Measurements from ENCODE around the gene LRRC38.

Gene LRRC38

DNA sequence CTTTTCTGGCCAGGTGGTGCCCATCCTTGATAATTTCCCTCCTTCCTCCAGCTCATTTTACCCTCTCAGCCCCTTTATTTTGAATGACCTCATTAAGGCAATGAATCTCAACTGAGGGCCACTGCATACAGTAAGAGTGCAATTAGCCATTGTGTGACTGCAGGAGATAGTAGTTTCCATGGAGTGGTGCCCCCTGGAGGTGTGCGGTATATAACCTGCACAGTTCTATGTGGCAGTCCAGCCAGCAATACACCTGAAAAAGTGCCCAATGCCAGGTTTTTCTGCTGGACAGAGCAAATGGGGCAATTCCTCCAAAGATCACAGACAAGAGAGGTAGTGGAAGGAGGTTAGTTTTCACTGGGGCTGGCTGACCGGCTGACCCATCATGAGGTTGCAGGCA, 25.9 kb upstream of the LRRC38 start:
- no peak overlapping the region for H3K4me3 ChIP-seq (ENCODE audit: low read depth, low read length)
- TF ChIP-seq, protein P1, sequence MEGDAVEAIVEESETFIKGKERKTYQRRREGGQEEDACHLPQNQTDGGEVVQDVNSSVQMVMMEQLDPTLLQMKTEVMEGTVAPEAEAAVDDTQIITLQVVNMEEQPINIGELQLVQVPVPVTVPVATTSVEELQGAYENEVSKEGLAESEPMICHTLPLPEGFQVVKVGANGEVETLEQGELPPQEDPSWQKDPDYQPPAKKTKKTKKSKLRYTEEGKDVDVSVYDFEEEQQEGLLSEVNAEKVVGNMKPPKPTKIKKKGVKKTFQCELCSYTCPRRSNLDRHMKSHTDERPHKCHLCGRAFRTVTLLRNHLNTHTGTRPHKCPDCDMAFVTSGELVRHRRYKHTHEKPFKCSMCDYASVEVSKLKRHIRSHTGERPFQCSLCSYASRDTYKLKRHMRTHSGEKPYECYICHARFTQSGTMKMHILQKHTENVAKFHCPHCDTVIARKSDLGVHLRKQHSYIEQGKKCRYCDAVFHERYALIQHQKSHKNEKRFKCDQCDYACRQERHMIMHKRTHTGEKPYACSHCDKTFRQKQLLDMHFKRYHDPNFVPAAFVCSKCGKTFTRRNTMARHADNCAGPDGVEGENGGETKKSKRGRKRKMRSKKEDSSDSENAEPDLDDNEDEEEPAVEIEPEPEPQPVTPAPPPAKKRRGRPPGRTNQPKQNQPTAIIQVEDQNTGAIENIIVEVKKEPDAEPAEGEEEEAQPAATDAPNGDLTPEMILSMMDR (IDR thresholded peaks at IDR 0.05; ENCODE audit: low read depth, low read length), result no peak

DNA sequence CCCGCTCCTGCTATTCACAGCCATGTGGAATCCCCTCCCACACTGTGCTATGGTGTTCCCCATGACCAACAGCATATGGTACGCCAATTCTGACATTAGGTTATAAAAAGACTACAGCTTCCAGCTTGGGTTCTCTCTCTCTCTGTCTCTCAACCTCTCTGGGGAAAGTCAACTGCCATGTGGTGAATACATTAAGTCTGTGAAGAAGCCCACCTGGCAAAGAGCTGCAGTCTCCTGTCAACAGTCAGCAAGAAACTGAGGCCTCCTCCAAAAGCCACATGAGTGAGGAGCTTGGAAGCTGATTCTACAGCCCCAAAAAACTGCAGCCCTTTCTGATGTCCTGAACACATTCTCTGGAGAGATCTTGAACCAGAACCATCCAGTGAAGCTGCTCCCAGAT, 25.0 kb upstream of the LRRC38 start:
- TF ChIP-seq, protein P1 (IDR thresholded peaks at IDR 0.05; ENCODE audit: low read depth, low read length), result no peak
- no peak overlapping the region for H3K4me3 ChIP-seq (ENCODE audit: low read depth, low read length)

DNA sequence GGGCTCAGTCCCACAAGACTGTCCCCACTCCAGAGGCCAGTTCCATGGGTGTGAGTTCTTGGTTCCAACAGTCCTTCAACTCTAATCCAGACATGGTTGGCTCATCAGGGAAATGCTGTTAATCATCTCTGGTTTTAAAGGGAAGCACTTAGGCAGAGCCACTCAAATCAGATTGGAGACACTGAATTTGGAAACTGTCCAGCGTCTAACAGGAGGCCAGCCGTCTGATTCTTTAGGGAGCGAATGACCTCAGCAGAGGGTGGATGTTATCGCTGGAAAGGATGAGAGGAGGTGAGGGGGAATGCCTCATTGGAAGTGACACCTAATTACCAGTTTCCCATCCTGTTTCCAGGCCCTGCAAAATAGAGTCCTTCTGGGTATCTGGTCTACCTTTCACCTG, 22.8 kb upstream of the LRRC38 start:
- H3K4me3 ChIP-seq (ENCODE audit: low read depth, low read length), result no peak overlapping the region
- TF ChIP-seq, protein P1 (IDR thresholded peaks at IDR 0.05; ENCODE audit: low read depth, low read length), result no peak

DNA sequence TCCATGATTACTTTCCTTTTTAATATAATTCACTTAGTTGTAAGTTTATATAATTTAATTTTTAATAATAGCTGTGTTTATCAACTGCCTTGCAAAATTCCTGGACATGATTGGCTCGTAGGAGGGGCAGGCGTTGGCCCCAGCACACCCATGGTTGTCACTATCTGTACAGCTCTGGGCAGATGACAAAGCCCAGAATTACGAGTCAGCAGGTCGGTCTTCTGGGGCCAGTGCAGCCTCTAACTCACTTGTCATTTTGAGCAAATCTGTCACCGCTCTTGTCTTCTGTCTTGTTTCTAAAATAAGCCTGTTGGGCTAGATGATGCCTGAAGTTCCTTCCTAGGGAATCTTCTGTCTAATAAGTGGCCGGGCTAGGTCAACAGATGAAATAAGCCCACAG, 21.4 kb upstream of the LRRC38 start:
- TF ChIP-seq, protein P1 (IDR thresholded peaks at IDR 0.05; ENCODE audit: low read depth, low read length), result no peak
- H3K4me3 ChIP-seq (ENCODE audit: low read depth, low read length), result no peak overlapping the region

DNA sequence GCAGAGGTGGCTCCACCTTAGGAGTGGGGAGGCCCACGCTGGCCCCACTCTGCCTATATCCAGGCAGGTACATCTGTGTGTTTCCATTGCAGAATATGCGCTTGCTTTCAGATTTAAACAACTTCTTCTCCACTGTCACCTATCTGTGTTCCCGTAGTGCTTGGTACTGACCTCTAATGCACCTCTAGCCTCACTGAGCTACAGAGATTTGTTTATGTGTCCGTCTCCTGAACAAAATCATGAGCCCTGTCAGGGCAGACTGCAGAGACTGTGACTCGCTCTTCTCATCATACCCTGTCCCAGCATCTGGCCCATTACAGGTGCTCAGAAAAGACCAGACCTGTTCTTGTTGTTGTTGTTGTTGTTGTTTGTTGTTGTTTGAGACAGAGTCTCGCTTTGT, 14.5 kb upstream of the LRRC38 start:
- TF ChIP-seq, protein P1 (IDR thresholded peaks at IDR 0.05; ENCODE audit: low read depth, low read length), result no peak
- no peak overlapping the region for H3K4me3 ChIP-seq (ENCODE audit: low read depth, low read length)

DNA sequence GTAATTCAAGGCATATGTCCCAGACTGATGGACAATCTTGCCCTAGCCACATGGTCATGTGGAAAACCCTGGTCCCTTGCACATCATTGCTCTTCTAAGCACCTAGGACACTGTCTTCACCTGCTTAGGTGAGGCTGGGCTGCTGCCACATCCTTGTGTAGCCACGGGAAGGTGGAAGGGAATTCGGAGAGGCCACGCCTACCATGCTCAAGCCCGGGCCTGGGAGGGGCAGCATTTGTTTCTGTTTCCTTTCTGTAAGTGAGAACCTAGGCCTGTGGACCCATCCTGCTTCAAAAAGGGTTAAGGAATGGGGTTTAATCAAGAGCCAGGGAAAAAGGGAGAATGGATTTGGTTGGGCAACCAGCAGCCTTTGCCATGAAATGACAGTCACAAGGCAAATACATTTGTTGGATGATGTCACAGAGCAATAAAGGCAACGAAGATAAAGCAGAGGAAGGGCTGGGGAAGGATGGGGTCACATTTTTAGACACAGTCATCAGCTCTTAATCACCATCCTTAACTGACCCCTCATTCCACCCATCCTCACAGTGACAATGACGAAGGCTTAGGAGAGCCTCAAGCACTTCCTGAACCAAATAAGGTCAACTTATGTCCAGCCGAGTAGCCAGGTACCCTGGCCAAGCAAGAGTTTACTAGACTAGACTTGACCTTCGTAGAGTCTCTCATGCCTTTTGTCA, 10.1 kb upstream of the LRRC38 start:
- no peak overlapping the region for H3K4me3 ChIP-seq (ENCODE audit: low read depth, low read length)
- TF ChIP-seq, protein P1 (IDR thresholded peaks at IDR 0.05; ENCODE audit: low read depth, low read length), result no peak

DNA sequence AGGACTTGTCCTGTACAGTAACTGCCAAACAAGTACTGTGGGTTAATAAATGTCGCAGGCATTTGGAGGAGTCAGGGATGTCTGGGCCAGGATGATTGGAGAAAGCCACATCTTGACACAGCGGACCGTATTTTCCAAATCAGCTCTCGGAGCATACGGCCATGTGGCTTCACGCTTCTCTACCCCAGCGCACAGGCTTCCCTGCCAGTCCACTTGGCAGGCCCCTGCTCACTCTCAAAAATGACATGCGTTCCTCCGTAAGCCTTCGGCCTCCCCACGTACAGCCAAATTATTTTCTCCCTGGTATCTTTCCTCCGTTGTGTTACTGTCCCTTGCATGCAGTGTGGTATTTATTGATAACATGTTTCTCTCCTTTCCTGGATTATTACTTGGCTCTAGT, 7.2 kb upstream of the LRRC38 start:
- TF ChIP-seq, protein P1 (IDR thresholded peaks at IDR 0.05; ENCODE audit: low read depth, low read length), result no peak
- H3K4me3 ChIP-seq (ENCODE audit: low read depth, low read length), result no peak overlapping the region

Data from WI38 (cell line).